ENCODE results near the gene SLC25A45. TPM values are rescaled to one million over a fixed set of nuclear protein-coding genes. Genes with fewer than 3 reads are reported as not detected.
A peak's percentile ranks its signal among the peaks of the same experiment; 100 is the strongest.

The SLC25A45 gene
- total and polyA plus RNA-seq, 11 donors = 3.8 to 11.6 (median 6.6) TPM

DNA sequence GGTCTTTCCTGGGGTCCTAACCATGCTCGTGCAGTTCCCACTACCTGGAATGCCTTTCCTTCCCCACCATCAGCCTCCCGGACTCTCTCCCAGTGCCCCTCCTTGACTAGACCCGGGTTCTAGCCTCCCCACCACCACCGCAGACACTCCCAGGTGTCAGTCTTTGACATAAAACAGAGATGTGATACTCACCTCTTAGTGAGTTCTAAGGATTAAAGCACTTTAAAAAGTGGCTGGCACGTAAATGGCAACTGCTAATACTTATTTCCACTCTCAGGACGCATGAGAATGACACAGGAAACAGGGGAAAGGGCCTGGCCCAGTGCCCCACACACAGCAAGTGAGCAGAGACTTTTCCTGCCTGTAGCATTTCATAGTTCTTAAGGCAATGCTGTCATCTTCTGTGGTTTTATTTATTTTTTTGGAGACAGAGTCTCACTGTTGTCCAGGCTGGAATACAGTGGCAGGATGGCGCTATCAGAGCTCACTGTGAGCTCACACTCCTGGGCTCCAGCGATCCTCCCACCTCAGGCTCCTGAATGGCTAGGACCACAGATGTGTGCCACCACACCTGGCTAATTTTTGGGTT is 1.9 kb upstream of the SLC25A45 start:
- DNase-seq (peak in 1 of 5 donors; percentile 27), ATAC-seq (no peak)
- Histone ChIP-seq H3K9me3 (no peaks in the 10 kb centered on the region), H3K4me1 (peaks cover 14 to 80% (median 55%) of the 10 kb centered on the region in 12 donors), H3K27me3 (no peaks in the 10 kb centered on the region), H3K36me3 (peaks cover 0 to 10% (median 0%) of the 10 kb centered on the region in 9 donors), H3K4me3 (no peak overlapping the region), H3K27ac (peak overlapping the region in 11 of 12 donors; percentile 90 to 99 (median 96))
- 49 to 57% (median 55%) methylated on average over 8 of the region's 8 CpGs for WGBS, 4 donors
- TF ChIP-seq, protein P1, sequence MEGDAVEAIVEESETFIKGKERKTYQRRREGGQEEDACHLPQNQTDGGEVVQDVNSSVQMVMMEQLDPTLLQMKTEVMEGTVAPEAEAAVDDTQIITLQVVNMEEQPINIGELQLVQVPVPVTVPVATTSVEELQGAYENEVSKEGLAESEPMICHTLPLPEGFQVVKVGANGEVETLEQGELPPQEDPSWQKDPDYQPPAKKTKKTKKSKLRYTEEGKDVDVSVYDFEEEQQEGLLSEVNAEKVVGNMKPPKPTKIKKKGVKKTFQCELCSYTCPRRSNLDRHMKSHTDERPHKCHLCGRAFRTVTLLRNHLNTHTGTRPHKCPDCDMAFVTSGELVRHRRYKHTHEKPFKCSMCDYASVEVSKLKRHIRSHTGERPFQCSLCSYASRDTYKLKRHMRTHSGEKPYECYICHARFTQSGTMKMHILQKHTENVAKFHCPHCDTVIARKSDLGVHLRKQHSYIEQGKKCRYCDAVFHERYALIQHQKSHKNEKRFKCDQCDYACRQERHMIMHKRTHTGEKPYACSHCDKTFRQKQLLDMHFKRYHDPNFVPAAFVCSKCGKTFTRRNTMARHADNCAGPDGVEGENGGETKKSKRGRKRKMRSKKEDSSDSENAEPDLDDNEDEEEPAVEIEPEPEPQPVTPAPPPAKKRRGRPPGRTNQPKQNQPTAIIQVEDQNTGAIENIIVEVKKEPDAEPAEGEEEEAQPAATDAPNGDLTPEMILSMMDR (IDR thresholded peaks at IDR 0.05) = no peak
- TF ChIP-seq POLR2A (IDR thresholded peaks at IDR 0.05) = no peak
- intact Hi-C loops (cut with DNase I) = loop anchor here in 6 of 10 donors (5.0 kb wide), 4 partner anchors 33 to 128 kb away; no protein-coding TSS in a partner anchor

DNA sequence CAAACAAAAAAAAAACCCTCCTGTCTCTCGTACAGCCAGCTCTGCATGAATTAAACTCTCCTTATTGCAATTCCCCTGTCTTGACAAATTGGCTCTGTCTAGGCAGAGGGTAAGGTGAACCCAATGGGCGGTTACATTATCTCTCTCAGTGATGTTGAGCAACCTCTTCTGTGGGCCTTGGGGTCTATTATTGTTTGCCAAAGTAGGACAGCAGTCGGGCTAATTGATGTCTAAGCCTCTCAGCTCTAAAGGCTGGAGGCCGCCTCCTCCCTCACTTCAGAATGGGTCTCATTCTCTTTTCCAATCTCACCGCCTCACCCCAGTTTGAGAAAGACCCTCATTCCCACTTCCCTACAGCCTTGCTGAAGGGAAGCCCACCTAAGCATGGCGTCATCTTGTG is 1.3 kb upstream of the SLC25A45 start:
- H3K36me3 ChIP-seq = peaks cover 0 to 6% (median 0%) of the 10 kb centered on the region in 9 donors
- H3K9me3 ChIP-seq = no peaks in the 10 kb centered on the region
- no peak for DNase-seq
- intact Hi-C loops (cut with DNase I) = loop anchor here in 7 of 10 donors (2.0 to 5.0 kb wide), 6 partner anchors 33 to 129 kb away; no protein-coding TSS in a partner anchor
- peaks cover 14 to 76% (median 50%) of the 10 kb centered on the region in 12 donors for H3K4me1 ChIP-seq
- TF ChIP-seq, protein P1 (IDR thresholded peaks at IDR 0.05) = no peak
- no peak for TF ChIP-seq POLR2A (IDR thresholded peaks at IDR 0.05)
- ATAC-seq = no peak
- peak overlapping the region in 11 of 12 donors; percentile 90 to 99 (median 96) for H3K27ac ChIP-seq
- 90 to 93% (median 91%) methylated on average over 6 of the region's 6 CpGs for WGBS, 4 donors
- no peaks in the 10 kb centered on the region for H3K27me3 ChIP-seq
- H3K4me3 ChIP-seq = no peak overlapping the region

DNA sequence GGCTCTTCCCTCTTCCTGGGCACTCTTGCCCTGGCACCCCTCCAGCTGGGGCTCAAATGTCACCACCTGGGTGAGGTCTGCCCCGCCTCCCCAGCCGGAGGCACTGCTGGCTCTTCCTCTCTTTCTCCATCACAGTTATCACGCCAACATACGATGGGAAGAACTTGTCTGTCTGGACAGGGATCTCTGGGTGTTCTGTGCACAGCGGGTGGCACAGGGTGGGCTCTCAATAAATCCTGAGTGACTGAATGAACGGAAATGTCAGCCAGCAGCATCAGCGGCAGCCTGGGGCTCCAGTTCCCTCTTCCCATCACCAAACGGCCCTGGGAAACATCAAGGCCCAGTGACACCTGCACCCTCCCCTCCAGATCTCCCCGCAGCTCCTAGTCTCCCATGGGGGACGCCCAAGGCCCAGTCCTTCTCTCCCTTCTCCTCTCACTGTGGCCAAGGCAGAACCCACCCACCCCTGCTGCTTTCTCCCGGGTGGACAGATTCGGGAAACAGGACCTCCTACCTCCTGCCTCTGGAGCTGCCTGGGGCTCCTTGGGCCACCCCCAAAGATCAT is 440 bp upstream of the SLC25A45 start:
- DNase-seq (no peak), ATAC-seq (no peak)
- Histone ChIP-seq H3K36me3 (no peaks in the 10 kb centered on the region), H3K4me1 (peaks cover 12 to 73% (median 46%) of the 10 kb centered on the region in 12 donors), H3K27me3 (no peaks in the 10 kb centered on the region), H3K27ac (peak overlapping the region; percentile 90 to 99 (median 96)), H3K4me3 (peak overlapping the region in 11 of 12 donors; percentile 12 to 59 (median 51)), H3K9me3 (no peaks in the 10 kb centered on the region)
- intact Hi-C loops (cut with DNase I) = loop anchor here in 7 of 10 donors (1.0 to 5.0 kb wide), 8 partner anchors 34 to 129 kb away; no protein-coding TSS in a partner anchor
- 11 to 20% (median 17%) methylated on average over 12 of the region's 12 CpGs for WGBS, 4 donors
- TF ChIP-seq, protein P1 (IDR thresholded peaks at IDR 0.05) = no peak
- TF ChIP-seq POLR2A (IDR thresholded peaks at IDR 0.05) = no peak

DNA sequence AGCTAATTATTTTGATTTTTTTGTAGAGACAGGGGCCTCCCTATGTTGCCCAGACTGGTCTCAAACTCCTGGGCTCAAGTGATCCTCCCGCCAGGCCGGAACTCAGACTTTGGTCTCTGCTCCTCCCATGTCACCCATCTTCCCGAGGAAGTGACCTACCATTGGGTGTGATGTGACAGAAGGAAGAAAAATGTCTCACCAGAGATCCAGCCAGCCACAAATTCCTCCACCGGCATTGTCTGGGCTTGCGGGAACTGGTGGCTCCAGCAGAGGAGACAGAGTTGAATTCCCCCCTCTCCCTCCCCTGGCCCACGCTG is 772 bp downstream of the SLC25A45 start:
- Histone ChIP-seq H3K9me3 (no peaks in the 10 kb centered on the region), H3K4me3 (peak overlapping the region; percentile 3 to 59 (median 50)), H3K36me3 (no peaks in the 10 kb centered on the region), H3K27me3 (no peaks in the 10 kb centered on the region), H3K27ac (peak overlapping the region; percentile 90 to 99 (median 96)), H3K4me1 (peaks cover 12 to 69% (median 42%) of the 10 kb centered on the region in 12 donors)
- intact Hi-C loops (cut with DNase I) = loop anchor here in 7 of 10 donors (1.0 to 5.0 kb wide), 8 partner anchors 35 to 131 kb away; no protein-coding TSS in a partner anchor
- TF ChIP-seq, protein P1 (IDR thresholded peaks at IDR 0.05) = no peak
- TF ChIP-seq POLR2A (IDR thresholded peaks at IDR 0.05) = peak in 1 of 2 donors; percentile 10
- DNase-seq = peak in 3 of 5 donors; percentile 62 to 80 (median 68)
- WGBS, 4 donors = 0 to 9% (median 2%) methylated on average over 4 to 6 of the region's 6 CpGs
- ATAC-seq = peak; percentile 1 to 38 (median 9)

Data from heart left ventricle (tissue), 16 donors.